ENCODE results near the gene LRG1.

Gene LRG1

GRCh38 chr19:4492337-4493103 lies 47.3 kb downstream of the LRG1 start:
- no peak for DNase-seq

GRCh38 chr19:4491446-4491845 lies 48.4 kb downstream of the LRG1 start:
- DNase-seq, result no peak

GRCh38 chr19:4488496-4488895 lies 51.3 kb downstream of the LRG1 start:
- no peak for DNase-seq

GRCh38 chr19:4487572-4487971 lies 52.3 kb downstream of the LRG1 start:
- no peak for DNase-seq
